Measurements from ENCODE around the gene GDF10. TPM values are rescaled to one million over a fixed set of nuclear protein-coding genes. Genes with fewer than 3 reads are reported as not detected.

Gene GDF10
- total RNA-seq, 1 experiment from 2014 or later: 0.24 TPM

DNA sequence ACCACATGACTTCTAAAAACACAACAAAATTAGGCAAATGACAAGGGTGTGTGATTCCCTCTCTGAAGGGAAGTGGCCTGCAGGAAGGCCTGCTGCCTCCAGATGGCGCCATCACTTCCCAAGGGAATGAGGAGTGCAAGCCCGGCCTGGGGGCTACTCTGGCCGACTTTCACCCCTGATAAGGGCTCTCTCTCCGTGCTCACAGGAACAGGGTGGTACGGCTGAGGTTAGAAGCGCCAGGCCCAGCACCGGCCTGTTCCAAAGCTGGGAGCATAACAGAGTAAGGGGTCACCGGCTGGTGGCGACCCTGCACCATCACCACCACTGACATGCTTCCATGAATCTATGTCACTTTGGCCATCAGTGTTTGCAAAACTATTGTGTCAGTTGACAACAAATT lies 61.3 kb downstream of the GDF10 start:
- H3K4me1 Mint-ChIP-seq: peaks cover 26% of the 10 kb centered on the region
- ATAC-seq (peak; percentile 94), DNase-seq (ENCODE audit: low spot score) (peak; percentile 89)
- H3K4me3 Mint-ChIP-seq: no peak overlapping the region
- ChIA-PET CTCF (interaction anchor here (0.6 to 2.7 kb wide), 10 partner anchors 9 to 314 kb away, joined by 3 to 17 read pairs (median 6); partner anchors contain the start of genes RBP3 and ZNF488), POLR2A (interaction anchor here (1.5 kb wide), 1 partner anchor 23 kb away, joined by 7 read pairs; the partner anchor contains the start of gene ZNF488)
- H3K9me3 Mint-ChIP-seq: no peaks in the 10 kb centered on the region
- no peak overlapping the region for H3K27ac Mint-ChIP-seq
- peak; percentile 84 for TF ChIP-seq CTCF (IDR thresholded peaks at IDR 0.05)
- TF ChIP-seq TP53 (CRISPR knock-in tag; IDR thresholded peaks at IDR 0.05): no peak
- TF ChIP-seq ATF1 (CRISPR knock-in tag; IDR thresholded peaks at IDR 0.05): no peak
- no peak for TF ChIP-seq CDX4 (CRISPR knock-in tag; IDR thresholded peaks at IDR 0.05; ENCODE audit: borderline replicate concordance)
- H3K27me3 Mint-ChIP-seq (ENCODE audit: low read depth): no peaks in the 10 kb centered on the region
- no peaks in the 10 kb centered on the region for H3K36me3 Mint-ChIP-seq

DNA sequence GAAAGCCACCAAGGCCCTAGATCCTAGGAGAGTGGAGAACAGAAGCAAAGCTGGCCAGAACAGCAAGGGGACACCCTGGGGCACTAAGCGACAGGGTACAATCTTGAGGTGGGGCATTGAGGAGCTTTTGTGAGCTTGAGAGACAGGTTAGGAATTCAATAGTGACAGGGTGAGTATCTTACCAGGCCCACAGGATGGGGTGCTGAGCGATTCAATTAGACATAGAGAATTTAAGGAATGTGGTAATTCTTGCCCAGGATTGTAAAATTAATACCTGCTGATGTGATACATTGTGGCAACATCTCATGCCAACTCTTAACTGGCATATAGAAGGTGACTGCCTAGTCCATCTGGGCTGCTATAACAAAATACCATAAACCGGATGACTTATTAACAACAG lies 62.2 kb downstream of the GDF10 start:
- ATAC-seq (no peak), DNase-seq (ENCODE audit: low spot score) (no peak)
- no peak overlapping the region for H3K4me3 Mint-ChIP-seq
- H3K9me3 Mint-ChIP-seq: no peaks in the 10 kb centered on the region
- no peak for TF ChIP-seq ERG (CRISPR knock-in tag; IDR thresholded peaks at IDR 0.05)
- H3K27ac Mint-ChIP-seq: no peak overlapping the region
- no peaks in the 10 kb centered on the region for H3K27me3 Mint-ChIP-seq (ENCODE audit: low read depth)
- H3K4me1 Mint-ChIP-seq: peaks cover 26% of the 10 kb centered on the region
- ChIA-PET CTCF (interaction anchor here (1.0 to 2.7 kb wide), 8 partner anchors 10 to 315 kb away, joined by 3 to 17 read pairs (median 10); partner anchors contain the start of gene ZNF488), POLR2A (interaction anchor here (1.5 kb wide), 1 partner anchor 22 kb away, joined by 7 read pairs; the partner anchor contains the start of gene ZNF488)
- no peaks in the 10 kb centered on the region for H3K36me3 Mint-ChIP-seq

Other genes with a start within 250 kb of the GDF10 start
- gene GDF2, start 22.3 kb downstream of the GDF10 start, total RNA-seq (2021): not detected in 3 replicates
- gene RBP3, start 48.2 kb downstream of the GDF10 start, total RNA-seq (2021): not detected in 3 replicates
- gene ZNF488, start 84.1 kb downstream of the GDF10 start, total RNA-seq (2021): 7.1 to 8.7 TPM (median 8.0 TPM) in 3 replicates
- gene ANXA8, start 183.9 kb downstream of the GDF10 start, total RNA-seq (2021): 0.18 to 0.20 TPM in 2 of 3 replicates, not detected in the other
- not detected in 3 replicates for gene FAM25G, start 191.5 kb downstream of the GDF10 start, total RNA-seq (2021)
- 8.4 to 14.2 TPM (median 12.9 TPM) in 3 replicates for gene AGAP9, start 223.4 kb downstream of the GDF10 start, total RNA-seq (2021)

Data from WTC11 (cell line).